ENCODE measurements around the gene C5.

Gene C5

DNA sequence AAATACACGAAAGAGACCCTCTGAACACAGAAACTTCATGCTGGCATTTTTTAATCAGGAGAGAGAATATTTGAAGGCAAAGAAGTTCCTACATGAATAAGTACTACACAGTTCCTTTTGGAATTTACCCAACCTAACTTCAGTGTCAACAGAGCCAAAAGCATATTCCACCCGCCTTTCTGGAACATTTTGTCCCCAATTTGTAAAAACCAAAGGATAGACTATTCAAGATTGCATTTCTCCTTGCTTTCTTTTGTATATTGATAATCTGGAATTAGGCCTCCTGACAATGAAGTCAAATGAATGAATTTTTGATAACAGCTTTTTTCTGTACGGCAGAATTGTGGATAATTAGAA, 84.1 kb downstream of the C5 start:
- no peak overlapping the region for H3K27ac Mint-ChIP-seq (ENCODE audit: low read depth)
- H3K9me3 Mint-ChIP-seq = no peaks in the 10 kb centered on the region
- ATAC-seq (replicated peaks; ENCODE audit: extremely low read depth, poor library complexity, severe bottlenecking) (no peak), DNase-seq (ENCODE audit: low spot score in 2 of 2) (no peak)
- no peaks in the 10 kb centered on the region for H3K4me1 Mint-ChIP-seq
- H3K36me3 Mint-ChIP-seq (ENCODE audit: insufficient read depth) = no peaks in the 10 kb centered on the region
- no peak overlapping the region for H3K4me3 Mint-ChIP-seq
- no peaks in the 10 kb centered on the region for H3K27me3 Mint-ChIP-seq

DNA sequence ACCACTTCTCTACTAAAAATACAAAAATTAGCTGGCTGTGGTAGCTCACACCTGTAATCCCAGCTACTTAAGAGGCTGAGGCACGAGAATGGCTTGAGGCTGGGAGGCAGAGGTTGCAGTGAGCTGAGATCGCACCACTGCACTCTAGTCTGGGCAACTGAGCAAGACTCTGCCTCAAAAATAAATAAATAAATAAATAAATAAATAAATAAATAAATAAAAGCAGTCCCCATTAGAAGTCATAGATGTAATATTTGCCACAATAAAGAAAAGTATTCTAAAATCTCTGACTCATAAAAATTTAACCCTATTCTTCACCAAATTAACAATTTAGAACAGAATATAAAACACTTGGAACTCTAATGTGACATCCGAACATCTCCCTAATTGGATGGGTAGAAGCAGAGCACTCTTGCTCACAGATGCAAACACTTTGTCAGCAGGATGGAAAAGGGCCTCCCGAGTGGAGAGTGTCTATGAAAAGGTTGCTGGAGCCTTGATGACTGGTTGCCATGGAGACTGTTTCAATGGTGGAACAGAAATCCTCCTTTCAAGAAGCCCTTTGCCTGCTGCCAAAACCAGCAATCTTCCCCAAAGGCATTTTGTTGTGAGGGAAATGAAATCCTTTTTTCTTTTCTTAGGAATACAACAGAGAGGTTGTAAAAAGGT, 84.6 kb downstream of the C5 start:
- no peaks in the 10 kb centered on the region for H3K9me3 Mint-ChIP-seq
- H3K27me3 Mint-ChIP-seq = no peaks in the 10 kb centered on the region
- no peak overlapping the region for H3K27ac Mint-ChIP-seq (ENCODE audit: low read depth)
- no peaks in the 10 kb centered on the region for H3K36me3 Mint-ChIP-seq (ENCODE audit: insufficient read depth)
- DNase-seq (ENCODE audit: low spot score in 2 of 2) = no peak
- ATAC-seq (replicated peaks; ENCODE audit: extremely low read depth, poor library complexity, severe bottlenecking) = no peak
- H3K4me3 Mint-ChIP-seq = no peak overlapping the region
- H3K4me1 Mint-ChIP-seq = no peaks in the 10 kb centered on the region

DNA sequence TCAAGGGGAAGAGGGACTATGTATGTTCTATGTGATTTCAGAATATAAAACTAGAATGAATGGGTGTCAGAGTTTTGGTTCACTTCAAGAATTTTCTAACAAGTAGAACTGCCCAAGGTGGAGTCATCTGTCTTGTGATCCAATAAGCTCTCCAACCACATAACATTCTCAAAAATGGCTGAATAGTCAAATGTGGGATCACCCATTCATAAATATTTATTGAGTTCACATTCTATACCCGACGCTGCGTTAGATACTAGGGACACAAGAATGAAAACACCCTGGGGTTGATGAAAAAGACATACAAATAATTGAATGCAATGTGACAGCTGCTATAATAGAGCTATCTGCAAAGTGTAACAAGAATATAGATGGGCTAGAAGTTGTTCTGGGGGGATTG, 88.1 kb downstream of the C5 start:
- ATAC-seq (replicated peaks; ENCODE audit: extremely low read depth, poor library complexity, severe bottlenecking) = no peak
- no peak overlapping the region for H3K4me3 Mint-ChIP-seq

DNA sequence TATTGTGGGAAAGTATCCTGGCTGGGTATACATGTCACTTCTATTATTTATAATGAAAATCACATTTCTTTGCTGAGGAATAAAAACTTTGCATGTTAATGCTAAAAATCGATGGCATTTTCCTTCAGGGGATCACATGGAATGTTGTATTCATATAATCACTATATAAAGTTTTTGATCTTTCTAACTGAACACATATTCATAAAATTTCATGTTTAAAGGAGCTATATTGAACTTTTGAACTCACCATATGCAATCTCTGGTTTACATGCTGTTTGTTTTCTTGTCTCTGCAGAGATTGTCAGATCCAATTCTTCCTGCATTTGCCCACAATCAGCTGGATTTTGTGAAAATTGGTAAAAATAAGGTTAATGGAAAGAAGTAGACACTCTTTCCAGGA, 90.1 kb downstream of the C5 start:
- no peaks in the 10 kb centered on the region for H3K4me1 Mint-ChIP-seq
- no peaks in the 10 kb centered on the region for H3K36me3 Mint-ChIP-seq (ENCODE audit: insufficient read depth)
- ATAC-seq (replicated peaks; ENCODE audit: extremely low read depth, poor library complexity, severe bottlenecking) (no peak), DNase-seq (ENCODE audit: low spot score in 2 of 2) (no peak)
- no peaks in the 10 kb centered on the region for H3K27me3 Mint-ChIP-seq
- no peaks in the 10 kb centered on the region for H3K9me3 Mint-ChIP-seq
- no peak overlapping the region for H3K27ac Mint-ChIP-seq (ENCODE audit: low read depth)
- no peak overlapping the region for H3K4me3 Mint-ChIP-seq

More for the DNA sequence above, 88.1 kb downstream of the C5 start:
- Mint-ChIP-seq H3K27ac (ENCODE audit: low read depth) (no peak overlapping the region), H3K36me3 (ENCODE audit: insufficient read depth) (no peaks in the 10 kb centered on the region), H3K4me1 (no peaks in the 10 kb centered on the region), H3K9me3 (no peaks in the 10 kb centered on the region), H3K27me3 (no peaks in the 10 kb centered on the region)
- DNase-seq (ENCODE audit: low spot score in 2 of 2) = no peak

DNA sequence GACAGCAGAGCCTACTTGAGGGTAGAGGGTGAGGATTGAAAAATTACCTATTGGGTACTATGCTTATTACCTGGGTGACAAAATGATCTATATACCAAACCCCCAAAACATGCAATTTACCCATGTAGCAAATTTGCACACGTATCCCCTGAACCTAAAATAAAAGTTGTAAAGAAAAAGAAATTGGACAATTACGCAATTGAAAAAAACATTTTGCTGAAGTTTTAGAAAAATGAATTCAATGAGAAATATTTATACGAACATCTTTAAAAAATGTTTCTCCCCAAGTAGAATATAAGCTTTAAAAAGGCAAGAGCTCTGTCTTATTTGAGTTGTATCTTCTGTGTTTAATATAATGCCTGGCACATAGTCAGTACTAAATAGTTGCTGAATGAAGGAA, 93.2 kb downstream of the C5 start:
- DNase-seq (ENCODE audit: low spot score in 2 of 2) = no peak
- no peak for ATAC-seq (replicated peaks; ENCODE audit: extremely low read depth, poor library complexity, severe bottlenecking)
- no peaks in the 10 kb centered on the region for H3K4me1 Mint-ChIP-seq
- H3K4me3 Mint-ChIP-seq = no peak overlapping the region
- no peaks in the 10 kb centered on the region for H3K9me3 Mint-ChIP-seq
- H3K27ac Mint-ChIP-seq (ENCODE audit: low read depth) = no peak overlapping the region
- H3K36me3 Mint-ChIP-seq (ENCODE audit: insufficient read depth) = no peaks in the 10 kb centered on the region
- no peaks in the 10 kb centered on the region for H3K27me3 Mint-ChIP-seq

DNA sequence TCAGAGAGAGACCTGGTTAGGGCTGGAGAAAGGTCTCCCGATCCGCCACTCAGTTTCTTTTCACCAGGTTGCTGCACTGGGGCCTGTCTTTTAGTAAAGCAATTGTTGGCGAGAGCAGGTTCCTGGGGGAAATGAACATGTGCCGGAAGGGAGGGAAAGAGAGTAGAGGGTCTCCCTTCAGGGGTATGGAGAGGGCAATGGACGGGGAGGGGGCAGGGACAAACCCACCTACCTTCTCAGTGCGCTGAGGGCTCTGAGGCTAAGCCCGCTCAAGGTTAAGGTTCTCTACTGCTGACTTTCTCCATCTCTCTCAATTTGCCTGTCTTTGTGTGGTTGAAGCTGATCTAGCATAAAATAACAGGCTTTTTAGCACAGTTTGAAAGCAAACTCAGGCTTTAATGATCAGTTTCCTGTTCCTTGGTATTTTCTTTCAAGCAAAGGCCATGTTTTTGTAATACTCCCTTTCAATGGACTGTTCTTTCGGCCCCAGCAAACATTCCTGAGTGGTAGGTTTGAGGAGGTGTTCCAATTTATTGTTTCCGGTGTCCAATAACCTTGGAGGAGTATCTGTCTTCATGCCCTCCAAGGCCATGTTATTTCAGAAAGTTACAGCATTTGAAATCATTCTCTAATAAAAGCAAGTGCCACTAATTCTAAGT, 98.0 kb downstream of the C5 start:
- ATAC-seq (replicated peaks; ENCODE audit: extremely low read depth, poor library complexity, severe bottlenecking) (no peak), DNase-seq (ENCODE audit: low spot score in 2 of 2) (no peak)
- no peaks in the 10 kb centered on the region for H3K27me3 Mint-ChIP-seq
- H3K36me3 Mint-ChIP-seq (ENCODE audit: insufficient read depth) = no peaks in the 10 kb centered on the region
- H3K4me3 Mint-ChIP-seq = no peak overlapping the region
- no peaks in the 10 kb centered on the region for H3K9me3 Mint-ChIP-seq
- H3K27ac Mint-ChIP-seq (ENCODE audit: low read depth) = no peak overlapping the region
- no peaks in the 10 kb centered on the region for H3K4me1 Mint-ChIP-seq

DNA sequence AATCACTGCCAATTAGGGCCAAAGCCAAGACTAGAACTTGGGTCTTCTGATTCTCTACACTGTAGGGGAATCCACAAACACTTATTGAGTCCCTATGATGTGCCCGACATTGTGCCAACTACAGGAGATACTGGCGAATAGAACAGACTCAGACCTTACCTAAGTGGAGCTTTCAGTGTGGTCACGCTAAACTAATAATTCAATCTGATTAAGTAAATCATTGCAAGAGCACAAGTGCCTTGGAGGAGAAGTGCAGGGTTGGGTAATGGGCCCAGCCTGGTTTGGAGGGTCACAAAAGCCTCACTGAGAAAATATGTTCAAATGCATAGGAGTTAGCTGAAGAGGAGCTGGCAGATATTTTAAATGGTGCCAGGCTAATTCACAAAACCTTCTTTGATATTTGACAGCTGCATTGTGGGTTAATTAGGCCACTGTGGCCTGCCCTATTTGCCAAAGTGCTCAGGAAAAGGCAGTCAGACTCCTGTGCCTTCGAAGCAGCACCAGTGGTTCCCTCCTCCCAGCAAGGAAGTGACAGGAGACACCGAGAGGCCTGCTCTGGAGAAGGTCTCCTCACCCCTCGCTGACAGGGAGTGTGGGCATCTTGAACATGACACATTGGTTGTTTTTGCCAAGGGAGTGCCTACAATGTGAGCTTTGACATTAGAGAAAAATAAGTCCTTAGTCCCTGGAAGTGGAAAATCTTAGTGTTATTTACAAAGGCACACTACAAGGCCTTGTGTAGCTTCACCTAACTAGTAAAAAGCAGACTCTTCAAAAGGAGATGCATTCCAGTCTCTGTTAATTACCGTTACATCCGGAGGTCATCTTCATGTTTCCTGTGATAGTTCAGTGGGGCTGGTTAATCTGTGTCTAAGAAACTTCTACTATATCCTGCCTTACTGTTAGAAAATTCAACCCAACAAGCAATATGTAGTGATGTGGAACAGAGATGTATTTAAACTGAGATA, 99.4 kb downstream of the C5 start:
- Mint-ChIP-seq H3K4me1 (no peaks in the 10 kb centered on the region), H3K27me3 (no peaks in the 10 kb centered on the region), H3K4me3 (no peak overlapping the region), H3K9me3 (no peaks in the 10 kb centered on the region), H3K36me3 (ENCODE audit: insufficient read depth) (no peaks in the 10 kb centered on the region), H3K27ac (ENCODE audit: low read depth) (no peak overlapping the region)
- DNase-seq (ENCODE audit: low spot score in 2 of 2) (no peak), ATAC-seq (replicated peaks; ENCODE audit: extremely low read depth, poor library complexity, severe bottlenecking) (no peak)

DNA sequence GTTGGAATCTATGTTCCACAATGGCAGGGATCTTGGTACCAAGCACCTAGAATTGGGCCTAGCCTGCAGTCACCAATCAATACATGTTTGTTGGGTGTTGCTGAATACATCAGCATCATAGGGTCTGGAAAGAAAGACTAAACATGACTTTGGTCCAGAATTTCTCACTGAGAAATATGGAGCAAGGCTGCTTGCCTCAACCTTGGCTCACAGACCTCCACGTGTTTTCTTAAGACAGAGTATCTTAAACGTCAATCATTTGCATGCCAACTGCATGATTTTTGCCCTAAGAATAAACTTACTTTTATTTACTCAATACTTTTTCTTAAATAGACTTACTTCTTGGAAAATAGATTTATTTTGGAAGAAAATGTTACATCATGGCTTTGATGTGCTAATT, 100.8 kb downstream of the C5 start:
- H3K27me3 Mint-ChIP-seq = no peaks in the 10 kb centered on the region

DNA sequence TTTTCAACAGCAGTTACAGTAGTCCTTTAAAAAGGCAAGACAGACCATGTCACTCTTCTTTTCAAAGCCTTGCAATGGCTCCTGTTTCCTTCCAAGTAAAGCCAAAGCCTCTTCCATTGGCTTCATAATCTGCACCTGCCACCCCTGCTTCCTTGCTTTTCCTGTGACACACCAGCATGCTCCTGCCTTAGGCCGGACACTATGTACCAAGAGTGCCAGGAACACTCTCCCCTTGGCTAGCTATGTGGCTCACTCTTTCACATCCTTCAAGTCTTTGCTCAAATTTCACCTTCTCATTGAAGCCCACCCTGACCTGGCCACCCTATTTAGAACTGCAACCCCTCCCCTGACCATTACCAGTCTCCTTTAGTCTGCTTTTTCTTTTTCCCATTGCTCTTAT, 101.3 kb downstream of the C5 start:
- Mint-ChIP-seq H3K27ac (ENCODE audit: low read depth) (no peak overlapping the region), H3K27me3 (no peaks in the 10 kb centered on the region), H3K9me3 (no peaks in the 10 kb centered on the region)

More for the DNA sequence above, 100.8 kb downstream of the C5 start:
- Mint-ChIP-seq H3K4me3 (no peak overlapping the region), H3K9me3 (no peaks in the 10 kb centered on the region), H3K36me3 (ENCODE audit: insufficient read depth) (no peaks in the 10 kb centered on the region), H3K27ac (ENCODE audit: low read depth) (no peak overlapping the region), H3K4me1 (no peaks in the 10 kb centered on the region)
- ATAC-seq (replicated peaks; ENCODE audit: extremely low read depth, poor library complexity, severe bottlenecking) (no peak), DNase-seq (ENCODE audit: low spot score in 2 of 2) (no peak)

DNA sequence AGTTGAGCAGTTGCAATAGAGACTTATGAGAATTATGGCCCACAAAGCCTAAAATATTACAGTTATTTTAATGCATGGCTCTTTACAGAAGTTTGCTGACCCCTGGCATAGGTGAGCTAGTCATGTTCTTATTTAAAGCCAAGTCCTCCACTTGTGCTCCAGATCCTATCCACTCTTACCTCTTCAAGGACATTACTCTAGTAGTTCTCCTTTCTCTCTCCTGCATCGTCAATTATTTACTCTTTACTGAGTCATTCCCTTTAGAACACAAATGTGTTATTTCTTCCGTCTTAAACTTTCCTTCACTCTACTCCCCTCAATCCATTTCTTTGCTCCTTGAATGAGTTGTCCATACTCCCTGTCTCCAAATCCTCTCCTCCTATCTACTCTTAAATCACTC, 102.9 kb downstream of the C5 start:
- H3K4me1 Mint-ChIP-seq = no peaks in the 10 kb centered on the region
- no peaks in the 10 kb centered on the region for H3K27me3 Mint-ChIP-seq

More for the DNA sequence above, 101.3 kb downstream of the C5 start:
- no peak overlapping the region for H3K4me3 Mint-ChIP-seq
- no peaks in the 10 kb centered on the region for H3K4me1 Mint-ChIP-seq
- no peaks in the 10 kb centered on the region for H3K36me3 Mint-ChIP-seq (ENCODE audit: insufficient read depth)
- ATAC-seq (replicated peaks; ENCODE audit: extremely low read depth, poor library complexity, severe bottlenecking) = no peak
- DNase-seq (ENCODE audit: low spot score in 2 of 2) = no peak

DNA sequence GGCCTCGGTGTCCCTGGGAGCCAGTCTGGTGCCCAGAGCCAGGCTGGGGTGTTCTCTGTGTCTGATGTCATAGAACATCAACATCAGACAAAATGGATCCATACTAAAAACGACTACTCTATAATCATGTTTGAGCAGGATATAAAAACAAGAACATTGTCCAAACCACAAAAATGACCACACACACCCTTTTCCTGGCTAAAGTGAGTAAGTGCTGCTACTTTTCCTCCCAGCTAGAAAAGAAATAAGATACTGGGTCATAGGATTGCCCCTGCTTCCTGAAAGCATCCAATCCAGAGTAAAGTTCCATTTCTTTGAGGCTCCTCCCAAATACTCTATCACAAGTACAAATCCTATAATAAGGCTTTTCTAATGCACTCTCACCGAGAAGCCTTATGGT, 103.8 kb downstream of the C5 start:
- Mint-ChIP-seq H3K9me3 (no peaks in the 10 kb centered on the region), H3K4me1 (no peaks in the 10 kb centered on the region), H3K4me3 (no peak overlapping the region), H3K36me3 (ENCODE audit: insufficient read depth) (no peaks in the 10 kb centered on the region), H3K27ac (ENCODE audit: low read depth) (no peak overlapping the region), H3K27me3 (no peaks in the 10 kb centered on the region)
- no peak for DNase-seq (ENCODE audit: low spot score in 2 of 2)
- no peak for ATAC-seq (replicated peaks; ENCODE audit: extremely low read depth, poor library complexity, severe bottlenecking)

More for the DNA sequence above, 102.9 kb downstream of the C5 start:
- Mint-ChIP-seq H3K9me3 (no peaks in the 10 kb centered on the region), H3K4me3 (no peak overlapping the region), H3K27ac (ENCODE audit: low read depth) (no peak overlapping the region), H3K36me3 (ENCODE audit: insufficient read depth) (no peaks in the 10 kb centered on the region)
- DNase-seq (ENCODE audit: low spot score in 2 of 2) (no peak), ATAC-seq (replicated peaks; ENCODE audit: extremely low read depth, poor library complexity, severe bottlenecking) (no peak)

DNA sequence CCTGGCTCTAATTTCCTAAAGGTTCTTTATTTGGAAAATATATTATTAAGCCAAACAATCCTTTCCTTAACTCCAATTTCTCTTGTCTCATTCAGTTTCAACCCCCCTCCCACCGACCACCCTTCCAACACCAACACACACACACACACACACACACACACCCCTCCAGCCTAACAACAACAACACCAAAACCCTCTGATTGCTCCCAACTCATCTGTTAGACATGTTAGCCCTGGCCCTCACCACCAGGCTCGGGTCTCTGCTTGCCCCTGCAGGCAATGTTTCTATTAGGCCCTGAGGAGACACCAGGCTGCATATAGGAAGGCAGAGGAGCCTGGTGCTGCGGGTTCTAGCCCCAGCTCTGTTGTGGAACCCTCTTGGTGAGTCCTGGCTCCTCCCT, 105.1 kb downstream of the C5 start:
- no peaks in the 10 kb centered on the region for H3K36me3 Mint-ChIP-seq (ENCODE audit: insufficient read depth)
- H3K9me3 Mint-ChIP-seq = no peaks in the 10 kb centered on the region
- no peaks in the 10 kb centered on the region for H3K27me3 Mint-ChIP-seq
- no peak overlapping the region for H3K27ac Mint-ChIP-seq (ENCODE audit: low read depth)
- no peak overlapping the region for H3K4me3 Mint-ChIP-seq
- ATAC-seq (replicated peaks; ENCODE audit: extremely low read depth, poor library complexity, severe bottlenecking) (no peak), DNase-seq (ENCODE audit: low spot score in 2 of 2) (no peak)
- no peaks in the 10 kb centered on the region for H3K4me1 Mint-ChIP-seq

DNA sequence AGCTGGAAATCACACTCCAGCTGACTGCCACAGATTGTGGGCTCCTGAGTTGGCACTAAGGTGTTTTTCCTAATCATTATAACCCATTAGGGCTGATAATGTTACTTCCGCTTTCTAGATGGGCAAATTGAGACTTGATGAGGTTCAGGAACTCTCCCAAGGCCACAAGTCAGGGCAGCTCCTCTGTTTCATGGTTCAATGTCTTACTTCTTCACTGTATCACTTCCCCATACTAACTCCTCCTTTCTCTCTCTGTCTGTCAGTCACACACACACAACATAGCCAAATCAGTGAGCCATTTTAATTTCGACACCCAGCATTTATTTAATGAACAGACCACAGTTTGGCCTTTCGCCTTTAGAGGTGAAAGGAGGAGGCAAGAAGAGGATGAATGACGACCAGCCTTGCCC, 105.6 kb downstream of the C5 start:
- no peak for ATAC-seq (replicated peaks; ENCODE audit: extremely low read depth, poor library complexity, severe bottlenecking)
- Mint-ChIP-seq H3K4me1 (no peaks in the 10 kb centered on the region), H3K27me3 (no peaks in the 10 kb centered on the region), H3K36me3 (ENCODE audit: insufficient read depth) (no peaks in the 10 kb centered on the region), H3K4me3 (no peak overlapping the region), H3K27ac (ENCODE audit: low read depth) (no peak overlapping the region), H3K9me3 (no peaks in the 10 kb centered on the region)
- DNase-seq (ENCODE audit: low spot score in 2 of 2) = no peak

All from central memory CD8-positive, alpha-beta T cell (primary cell).